Glomerular visceral epithelial cell (primary cell): ENCODE measurements around the gene ATP5F1D.
"Not testable (repeated sequence)": the region's sequence is repeated elsewhere in the genome, so short reads cannot be mapped to it uniquely, and the experiment has no call there.

Source experiments
- DNase-seq: peaks from one replicate; pipeline ENCODE4 v3.0.0-alpha.2; 2016; ENCODE audit errors: extremely low spot score

The ATP5F1D gene

GRCh38 chr19:1246265-1247087, 4.9 kb downstream of the ATP5F1D start:
- DNase-seq: not testable (repeated sequence)

GRCh38 chr19:1247748-1248138, 6.2 kb downstream of the ATP5F1D start:
- DNase-seq: no peak

GRCh38 chr19:1248139-1248785, 6.7 kb downstream of the ATP5F1D start, which contains the start of gene MIDN:
MIDN (plus strand) TSS chr19:1248583; CDS start chr19:1250297, 1,714 bp downstream.
- DNase-seq: peak; percentile 92

- peak; percentile 80 for DNase-seq
These were observed 7.3 kb downstream of the ATP5F1D start for GRCh38 chr19:1248786-1249297.

GRCh38 chr19:1249298-1249989, 7.9 kb downstream of the ATP5F1D start:
- DNase-seq: peak; percentile 99

- DNase-seq: no peak
These were observed 8.5 kb downstream of the ATP5F1D start for GRCh38 chr19:1249990-1250436.

GRCh38 chr19:1250437-1251260, 9.1 kb downstream of the ATP5F1D start:
- peak; percentile 58 for DNase-seq

GRCh38 chr19:1251330-1252220, 10.0 kb downstream of the ATP5F1D start:
- DNase-seq: peak; percentile 72

GRCh38 chr19:1252221-1252820, 10.8 kb downstream of the ATP5F1D start:
- peak; percentile 96 for DNase-seq

GRCh38 chr19:1252821-1253513, 11.4 kb downstream of the ATP5F1D start:
- DNase-seq: peak; percentile 98

GRCh38 chr19:1253514-1254080, 12.0 kb downstream of the ATP5F1D start:
- DNase-seq: no peak

- DNase-seq: no peak
These were observed 12.6 kb downstream of the ATP5F1D start for GRCh38 chr19:1254081-1254527.

- DNase-seq: no peak
These were observed 13.1 kb downstream of the ATP5F1D start for GRCh38 chr19:1254530-1255185.

GRCh38 chr19:1255186-1256161, 13.9 kb downstream of the ATP5F1D start:
- DNase-seq: no peak

- no peak for DNase-seq
These were observed 15.3 kb downstream of the ATP5F1D start for GRCh38 chr19:1256646-1257474.
